GM19035 (cell line): Measurements from ENCODE around the gene RAB33B.

Experiments used
- ATAC-seq: cut with Tn5 transposase; IDR thresholded peaks from one replicate; pipeline ENCODE4 v1.9.1; 2021; ENCODE audit not compliant: unreplicated experiment

The RAB33B gene

DNA sequence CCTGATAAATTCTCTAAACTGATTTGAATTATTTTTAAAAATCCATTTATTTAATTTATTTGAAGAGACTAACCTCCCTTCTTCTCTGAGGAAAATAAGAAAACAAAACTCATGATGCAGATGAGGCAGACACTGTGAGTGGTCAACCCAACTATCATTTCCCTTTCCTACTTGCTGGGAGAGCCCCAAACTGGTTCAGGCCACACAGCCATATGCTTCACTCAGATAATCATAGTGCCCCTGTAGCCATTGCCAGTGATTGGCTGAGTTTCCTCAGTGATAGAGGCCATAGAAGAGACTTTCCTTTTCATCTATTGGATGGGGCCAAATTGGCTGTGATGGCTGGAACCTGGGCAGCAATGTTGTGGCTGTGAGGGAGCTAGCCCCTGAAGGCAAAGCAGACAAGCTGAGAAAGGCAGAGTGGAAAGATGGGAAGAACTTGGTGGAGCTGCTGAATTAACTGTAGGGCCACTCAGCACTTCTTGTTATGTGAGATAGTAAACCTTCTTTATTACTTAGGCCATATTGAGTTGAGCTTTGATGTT lies 49.8 kb downstream of the RAB33B start:
- ATAC-seq: no peak

DNA sequence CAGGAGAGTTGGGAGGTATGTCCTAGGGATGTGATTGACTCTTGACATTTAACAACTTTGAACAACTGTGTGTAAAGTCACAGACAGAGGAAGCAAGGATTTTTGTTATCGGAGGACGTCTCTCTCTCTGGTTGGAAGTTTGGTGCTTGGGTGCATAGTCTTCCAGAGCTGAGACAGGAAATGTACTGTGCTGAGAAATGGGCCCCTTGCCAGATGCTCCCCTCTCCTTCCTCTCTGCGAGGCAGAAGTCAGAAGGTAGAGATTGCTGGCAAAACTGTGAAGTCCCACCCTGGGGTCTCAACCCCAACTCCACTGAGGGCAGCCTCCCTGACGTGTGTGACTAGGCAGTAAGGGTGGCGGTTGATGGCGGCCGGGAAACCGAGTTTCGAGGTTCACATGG lies 52.9 kb downstream of the RAB33B start:
- no peak for ATAC-seq

DNA sequence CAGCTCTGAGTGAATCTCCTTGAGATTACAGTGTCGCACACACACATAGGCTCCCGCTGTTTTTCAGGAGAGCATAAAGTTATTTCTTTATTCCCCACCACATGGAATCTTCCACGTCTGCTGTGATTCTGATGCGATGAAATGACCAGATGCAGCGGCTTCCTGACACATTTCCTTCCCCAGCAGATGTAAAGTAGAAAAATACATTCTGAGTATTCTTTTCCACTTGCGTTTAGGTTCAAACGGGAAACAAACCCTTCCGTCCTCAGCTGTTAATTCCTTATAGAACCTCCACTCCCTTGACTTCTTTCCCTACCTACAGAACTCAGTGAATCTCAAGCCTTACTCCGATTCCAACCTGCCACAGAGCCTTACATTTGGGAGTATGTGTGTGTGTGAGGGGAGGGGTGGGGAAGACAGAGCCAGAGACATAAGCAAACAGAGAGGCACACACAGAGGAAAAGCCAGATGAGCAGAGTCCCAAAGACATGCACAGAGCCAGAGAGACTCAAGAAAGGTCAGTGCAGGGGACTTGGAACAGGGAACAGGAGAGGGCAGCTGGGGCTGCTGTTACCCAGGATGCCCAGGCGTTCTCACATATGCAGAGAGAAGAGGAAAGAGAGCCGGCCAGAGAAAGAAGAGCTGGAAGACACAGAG lies 54.8 kb downstream of the RAB33B start:
- no peak for ATAC-seq

DNA sequence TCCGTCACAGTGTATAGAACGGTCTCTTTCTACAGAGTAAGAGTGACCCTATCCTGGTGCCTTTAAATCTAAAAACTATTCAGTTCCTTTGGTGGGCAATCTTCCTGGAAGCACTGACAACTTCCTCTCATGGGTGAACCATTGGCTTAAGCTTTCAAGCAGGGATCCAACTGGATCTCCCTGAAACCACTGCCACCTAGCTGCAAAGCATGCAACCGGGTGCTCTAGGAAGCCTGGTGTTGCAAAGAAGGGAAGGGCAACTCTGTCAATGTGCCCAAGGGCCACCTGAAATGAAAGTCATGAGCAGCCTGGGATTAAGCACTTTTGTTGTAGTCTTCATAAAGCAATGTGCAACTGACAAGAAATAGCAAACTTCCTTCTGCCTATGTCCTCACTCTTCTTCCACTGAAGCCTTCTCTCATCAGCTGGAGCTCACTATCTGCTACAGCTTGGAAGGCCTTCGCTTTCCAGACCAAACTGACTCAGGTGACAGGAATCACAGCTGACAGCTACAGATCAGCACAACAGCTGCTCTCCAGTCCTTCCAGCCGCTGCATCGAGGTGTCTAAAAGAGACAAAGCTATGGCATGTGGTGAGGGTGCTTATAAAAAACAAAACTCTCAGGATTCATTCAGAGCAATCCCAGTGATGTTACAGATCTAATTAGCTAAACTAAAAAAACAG lies 55.9 kb downstream of the RAB33B start:
- ATAC-seq: no peak

DNA sequence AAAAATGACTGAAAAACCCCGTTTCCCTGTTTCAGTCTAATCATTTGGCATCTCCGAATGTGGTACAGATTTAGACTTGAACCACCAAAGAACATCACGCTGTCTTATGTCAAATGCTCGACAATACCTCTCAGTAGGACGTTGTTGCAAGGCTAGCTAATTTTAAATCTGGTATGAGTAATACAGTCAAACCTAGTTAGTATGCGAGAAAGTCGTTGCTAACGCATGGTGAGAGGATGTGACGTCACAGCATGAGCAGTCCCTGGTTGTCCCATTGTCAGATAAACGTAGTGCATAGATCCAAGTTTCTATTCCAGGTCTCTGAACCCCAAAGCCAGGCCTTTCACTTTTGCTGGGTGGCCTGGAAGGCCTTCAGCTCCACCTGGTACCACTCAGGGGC lies 57.4 kb downstream of the RAB33B start:
- ATAC-seq: no peak

DNA sequence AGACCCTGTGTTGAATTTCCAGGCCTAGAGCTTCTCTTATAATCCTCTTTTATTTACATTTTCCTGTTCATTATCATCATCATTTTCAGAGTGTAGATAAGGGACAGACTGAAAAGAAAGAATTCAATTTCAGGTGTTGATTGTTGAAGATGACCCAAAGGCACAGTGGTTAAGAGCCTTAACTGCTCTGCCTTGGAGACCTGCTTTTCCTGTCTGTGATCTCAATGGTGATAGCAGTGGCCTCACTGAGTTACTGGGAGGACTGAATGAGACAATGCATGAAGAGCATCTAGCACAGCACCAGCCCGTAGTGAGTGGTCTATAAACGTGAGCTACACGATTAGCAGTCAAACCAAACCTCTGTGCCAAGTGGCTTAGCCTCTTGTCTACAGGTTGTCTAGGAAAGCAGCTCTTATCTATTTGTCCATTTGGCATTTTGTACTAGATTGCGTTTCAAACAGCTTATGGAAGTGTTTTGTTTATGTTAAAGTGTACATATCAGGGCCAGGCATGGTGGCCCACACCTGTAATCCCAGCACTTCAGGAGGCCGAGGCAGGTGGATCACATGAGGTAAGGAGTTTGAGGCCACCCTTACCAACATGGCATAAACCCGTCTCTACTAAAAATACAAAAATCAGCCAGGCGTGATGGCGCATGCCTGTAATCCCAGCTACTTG lies 60.6 kb downstream of the RAB33B start:
- ATAC-seq: no peak

DNA sequence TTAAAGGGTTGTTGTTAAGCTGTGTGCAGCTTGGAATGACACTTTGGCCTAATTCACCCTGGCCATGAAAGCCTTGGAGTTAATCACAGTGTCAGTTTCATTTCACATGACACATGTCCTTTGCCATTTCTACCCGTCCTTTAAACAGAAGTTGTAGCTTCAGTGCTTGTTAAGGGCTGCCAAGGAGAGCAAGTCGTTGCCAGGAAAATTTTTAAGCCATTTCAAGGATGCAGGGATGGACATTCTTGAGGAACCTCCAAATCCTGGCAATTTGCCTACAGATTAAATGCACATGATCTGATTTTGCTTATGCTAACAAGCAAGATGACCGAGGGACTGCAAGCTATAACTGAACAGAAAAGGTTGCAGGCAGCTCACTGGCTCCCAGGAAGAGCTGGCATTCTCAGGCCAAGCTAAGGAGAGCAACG lies 61.6 kb downstream of the RAB33B start:
- no peak for ATAC-seq

DNA sequence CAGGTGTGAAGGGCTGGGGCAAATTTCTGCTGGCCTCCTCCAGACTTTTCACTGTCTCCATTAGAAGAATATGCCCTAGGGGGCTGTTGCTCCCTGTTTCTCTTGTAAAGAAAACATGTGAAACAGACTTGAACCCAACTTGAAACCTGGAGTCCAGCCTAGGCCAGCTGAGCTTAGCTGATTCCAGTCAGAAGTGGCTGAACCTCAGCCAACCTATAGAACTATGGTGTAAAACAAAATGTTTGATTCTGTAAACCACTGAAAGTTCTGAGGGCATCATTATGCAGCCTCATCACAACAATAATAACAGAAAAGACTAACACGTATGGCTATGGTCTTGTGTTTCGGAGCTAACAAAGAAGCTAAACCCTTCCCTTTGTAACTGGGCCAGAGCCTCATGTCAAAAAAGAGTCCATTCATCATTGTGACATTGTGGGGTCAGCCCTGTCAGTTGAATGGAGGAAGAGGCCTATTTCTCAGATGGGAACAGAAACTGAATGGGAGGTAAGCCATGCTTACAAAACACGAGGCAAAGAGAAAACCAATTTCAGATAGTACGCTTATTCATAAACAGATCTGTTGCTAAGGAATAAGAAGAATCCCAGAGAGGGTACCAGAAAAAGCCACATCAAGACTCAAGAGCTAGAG lies 68.0 kb downstream of the RAB33B start:
- no peak for ATAC-seq

DNA sequence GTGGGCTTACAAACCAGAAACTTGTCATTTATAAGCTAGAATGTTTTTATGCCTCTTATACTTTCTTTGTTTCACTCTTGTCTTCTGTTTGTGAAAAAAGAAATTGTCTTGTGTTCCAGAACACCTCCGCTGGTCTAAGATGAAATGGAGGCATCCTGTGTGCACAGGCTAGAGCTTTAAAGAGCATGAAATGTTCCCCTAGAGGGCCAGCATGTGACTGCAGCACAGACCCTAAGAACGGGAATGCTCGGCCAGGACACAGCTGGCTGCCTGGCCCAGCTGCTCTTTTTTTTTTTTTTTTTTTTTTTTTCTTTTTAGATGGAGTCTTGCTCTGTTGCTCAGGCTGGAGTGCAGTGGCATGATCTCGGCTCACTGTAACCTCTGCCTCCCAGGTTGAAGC lies 68.5 kb downstream of the RAB33B start:
- ATAC-seq: no peak

DNA sequence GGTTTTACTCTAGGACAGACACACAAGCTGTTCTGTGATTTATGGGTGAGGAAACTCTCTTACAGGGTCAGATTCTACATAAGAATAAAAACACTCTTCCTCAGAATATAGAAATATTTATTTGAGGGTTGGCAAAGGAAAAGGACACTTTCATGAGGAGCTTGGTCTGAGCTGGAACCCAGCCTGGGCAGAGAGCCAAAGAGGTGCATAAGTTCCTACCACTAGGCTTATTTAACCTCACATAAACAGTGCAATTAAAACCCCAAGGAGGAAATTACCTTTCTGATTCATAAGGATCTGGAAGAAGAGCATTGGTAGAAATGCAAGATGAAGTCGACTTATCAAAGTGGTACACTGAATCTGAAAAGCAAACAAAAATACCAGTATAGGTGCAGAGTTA lies 69.2 kb downstream of the RAB33B start:
- no peak for ATAC-seq

DNA sequence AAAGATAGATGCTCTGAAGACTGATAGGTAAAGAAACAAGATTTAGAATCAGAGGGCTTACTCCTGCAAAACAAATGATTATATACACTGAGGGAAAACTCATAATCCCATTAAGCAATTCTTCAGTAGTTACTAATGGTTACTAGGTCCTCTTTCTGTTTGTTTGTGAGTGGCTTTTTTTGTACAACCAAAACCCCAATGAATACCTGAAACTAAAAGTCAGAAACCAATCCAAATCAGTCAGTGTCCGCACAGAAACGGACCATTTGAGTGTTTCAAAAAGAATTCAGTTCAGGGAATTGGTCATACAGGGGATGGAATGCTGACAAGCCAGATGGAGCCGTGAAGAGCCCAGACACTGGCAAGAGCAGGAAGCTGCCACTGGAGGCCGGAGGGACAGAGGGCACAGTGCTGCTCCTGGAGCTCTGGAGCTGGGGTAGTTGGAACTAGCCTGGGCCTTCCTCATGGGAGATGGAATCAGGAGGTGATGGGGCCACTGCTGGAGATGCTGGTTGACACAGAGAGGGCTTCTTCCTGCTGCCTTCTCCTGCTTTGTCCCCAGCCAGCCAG lies 70.2 kb downstream of the RAB33B start:
- no peak for ATAC-seq

DNA sequence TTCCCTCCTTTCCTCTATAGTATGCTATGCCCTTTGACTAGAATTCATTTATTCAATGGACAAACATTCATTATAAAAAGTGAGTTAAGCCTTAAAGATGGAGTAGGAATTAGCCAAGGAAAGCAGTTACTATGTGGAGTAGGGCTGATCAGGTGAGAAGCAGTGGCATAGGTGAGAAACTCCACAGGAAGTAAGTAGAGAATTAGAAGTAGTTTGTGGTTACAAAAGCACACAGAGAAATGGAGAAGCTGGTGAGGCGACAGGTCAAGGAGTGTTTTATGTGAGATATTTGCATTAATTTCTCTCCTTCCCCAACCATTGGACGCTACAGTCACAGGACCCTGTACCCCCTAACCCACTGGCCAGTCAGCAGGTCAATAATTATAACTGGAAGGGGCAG lies 71.5 kb downstream of the RAB33B start:
- peak; percentile 53 for ATAC-seq
